ENCODE measurements around the gene TOMM5.

TOMM5 gene

DNA sequence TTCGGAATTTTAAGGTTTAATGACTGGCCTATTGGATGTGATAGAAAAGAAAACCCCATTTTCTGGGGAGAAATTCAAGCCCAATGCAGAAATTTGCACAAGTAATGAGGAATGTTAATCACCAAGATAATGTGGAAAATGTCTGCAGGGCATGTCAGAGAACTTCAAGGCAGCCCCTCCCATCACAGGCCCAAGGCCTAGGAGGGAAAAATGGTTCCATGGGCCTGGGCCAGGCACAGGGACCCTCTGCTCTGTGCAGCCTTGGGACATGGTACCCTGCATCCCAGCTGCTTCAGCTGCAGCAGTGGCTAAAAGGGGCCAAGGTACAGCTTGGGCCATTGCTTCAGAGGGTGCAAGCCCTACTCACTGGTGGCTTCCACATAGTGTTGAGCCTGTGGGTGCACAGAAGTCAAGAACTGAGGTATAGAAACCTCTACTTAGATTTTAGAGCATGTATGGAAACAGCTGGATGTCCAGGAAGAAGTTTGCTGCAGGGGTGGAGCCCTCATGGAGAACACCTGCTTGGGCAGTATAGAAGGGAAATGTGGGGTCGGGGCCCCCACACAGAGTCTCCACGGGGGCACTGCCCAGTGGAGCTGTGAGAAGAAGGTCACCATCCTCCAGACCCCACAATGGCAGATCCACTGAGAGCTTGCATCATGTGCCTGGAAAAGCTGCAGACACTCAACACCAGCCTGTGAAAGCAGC, 28.4 kb downstream of the TOMM5 start:
- DNase-seq (ENCODE audit: low read depth in 2 of 2): no peak

DNA sequence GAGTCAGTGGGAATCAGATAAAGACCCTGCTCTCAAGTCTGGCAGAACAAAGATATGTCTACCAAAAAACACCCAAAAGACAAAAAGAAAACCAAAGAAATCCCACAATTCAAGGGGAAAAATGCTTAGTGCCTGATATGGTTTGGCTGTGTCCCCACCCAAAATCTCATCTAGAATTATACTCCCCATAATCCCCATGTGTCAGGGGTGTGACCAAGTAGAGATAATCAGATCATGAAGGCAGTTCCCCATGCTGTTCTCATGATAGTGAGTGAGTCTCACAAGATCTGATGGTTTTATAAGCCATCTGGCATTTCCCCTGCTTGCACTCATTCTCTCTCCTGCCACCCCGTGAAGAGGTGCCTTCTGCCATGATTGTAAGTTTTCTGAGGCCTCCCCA, 29.6 kb downstream of the TOMM5 start:
- DNase-seq (ENCODE audit: low read depth in 2 of 2): no peak

DNA sequence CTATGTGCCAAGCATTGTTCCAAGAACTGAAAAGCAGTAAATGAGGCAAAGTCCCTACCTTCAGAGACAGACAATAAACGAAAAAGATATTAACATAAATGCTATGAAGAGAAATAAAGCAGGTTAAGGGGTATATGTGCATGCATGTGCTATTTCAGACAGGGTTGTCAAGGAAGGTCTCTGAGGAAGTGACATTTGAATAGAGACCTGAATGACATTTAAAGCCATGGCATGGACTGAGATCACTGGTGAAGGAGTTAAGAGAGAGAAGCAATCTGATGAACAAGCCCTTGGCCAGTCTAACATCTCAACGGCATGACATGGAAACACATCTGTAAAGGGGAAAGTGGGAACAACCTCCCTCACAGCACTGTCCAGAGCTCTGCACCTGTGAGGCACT, 30.7 kb downstream of the TOMM5 start:
- no peak for DNase-seq (ENCODE audit: low read depth in 2 of 2)

DNA sequence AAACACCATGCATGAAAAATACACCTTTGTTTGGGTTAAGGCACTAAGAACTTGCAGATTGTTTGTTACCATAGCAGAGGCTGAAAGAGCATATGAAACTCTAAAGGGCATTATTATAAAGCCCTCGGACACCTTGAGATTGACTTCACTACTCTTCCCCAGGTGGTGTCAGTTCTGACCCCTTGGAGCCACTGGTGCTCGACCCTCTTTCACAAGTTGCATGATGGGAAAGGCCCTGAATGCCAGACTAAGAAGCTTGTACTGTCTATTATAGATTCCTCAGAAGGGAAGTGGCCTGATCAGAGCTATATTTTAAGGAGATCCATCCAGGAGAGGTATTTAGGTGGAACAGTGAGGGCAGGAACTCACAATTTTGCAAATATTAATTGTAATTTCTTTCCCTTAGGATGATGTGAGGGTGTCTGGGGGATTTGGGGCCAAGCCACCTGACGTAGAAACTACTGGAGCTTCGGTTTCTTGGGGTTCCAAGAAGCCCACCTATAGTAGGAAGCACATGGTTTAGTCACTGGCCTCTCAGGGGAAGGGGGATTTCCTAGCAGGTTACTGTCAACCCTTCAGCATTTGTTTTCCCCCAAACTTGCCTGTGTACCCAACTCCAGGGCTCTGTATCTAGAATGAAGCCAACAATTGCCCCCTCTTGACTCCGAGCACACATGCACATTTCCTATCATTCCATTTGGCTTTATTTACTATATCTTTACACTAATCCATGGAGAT, 32.4 kb downstream of the TOMM5 start:
- no peak for DNase-seq (ENCODE audit: low read depth in 2 of 2)

DNA sequence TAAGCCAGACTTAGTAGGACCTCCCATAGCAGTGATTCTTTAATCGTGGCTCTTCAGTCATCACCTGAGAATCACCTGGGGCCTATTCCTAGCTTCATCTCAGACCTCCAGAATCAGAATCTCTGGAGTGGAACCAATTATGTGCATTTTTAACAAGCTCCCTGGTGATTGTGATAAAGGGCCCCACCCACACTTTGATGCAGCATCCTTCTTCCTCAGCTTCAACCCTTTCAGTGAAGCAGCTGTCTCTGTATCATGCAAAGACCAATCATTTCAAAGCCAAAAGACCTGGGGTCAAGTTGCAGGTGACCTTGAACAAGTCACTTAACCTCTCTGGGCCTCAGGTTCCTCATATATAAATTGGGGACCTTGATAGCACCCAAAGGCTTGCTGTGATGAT, 33.3 kb downstream of the TOMM5 start:
- no peak for DNase-seq (ENCODE audit: low read depth in 2 of 2)

DNA sequence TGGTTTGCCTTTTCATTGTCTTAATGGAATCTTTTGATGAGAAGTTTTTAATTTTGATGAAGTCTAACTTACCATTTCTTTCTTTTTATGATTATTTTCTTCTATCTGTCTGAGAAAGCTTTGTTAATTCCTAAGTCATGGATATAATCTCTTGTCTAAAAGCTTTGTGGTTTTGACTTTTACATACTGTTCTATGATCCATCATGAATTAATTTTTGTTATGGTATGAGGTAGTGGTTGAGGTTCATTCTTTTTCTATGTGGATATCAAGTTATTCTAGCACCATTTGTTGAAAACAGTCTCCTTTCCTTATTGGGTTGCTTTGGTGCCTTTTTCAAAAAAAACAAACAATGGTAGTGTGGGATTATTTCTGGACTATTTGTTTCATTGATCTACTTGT, 36.6 kb downstream of the TOMM5 start:
- peak in 1 of 2 experiments; percentile 24 for DNase-seq (ENCODE audit: low read depth in 2 of 2)

DNA sequence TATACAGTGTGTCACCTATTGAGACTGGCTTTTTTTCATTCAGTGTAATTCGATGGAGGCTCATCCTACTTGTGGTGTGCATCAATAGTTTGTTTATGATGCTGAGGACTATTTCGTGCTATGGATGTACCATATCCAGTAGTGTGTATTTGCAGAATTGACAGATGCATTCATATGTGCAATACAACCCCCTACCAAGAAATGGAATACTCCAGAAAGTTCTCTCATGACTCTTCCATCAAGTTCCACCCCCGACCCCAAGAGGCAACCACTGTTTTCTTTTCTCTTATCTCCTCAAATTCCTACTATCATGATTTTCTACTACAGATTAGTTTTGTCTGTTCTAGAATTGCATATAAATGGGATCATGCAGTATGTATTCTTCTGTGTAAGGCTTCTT, 38.1 kb downstream of the TOMM5 start:
- no peak for DNase-seq (ENCODE audit: low read depth in 2 of 2)

DNA sequence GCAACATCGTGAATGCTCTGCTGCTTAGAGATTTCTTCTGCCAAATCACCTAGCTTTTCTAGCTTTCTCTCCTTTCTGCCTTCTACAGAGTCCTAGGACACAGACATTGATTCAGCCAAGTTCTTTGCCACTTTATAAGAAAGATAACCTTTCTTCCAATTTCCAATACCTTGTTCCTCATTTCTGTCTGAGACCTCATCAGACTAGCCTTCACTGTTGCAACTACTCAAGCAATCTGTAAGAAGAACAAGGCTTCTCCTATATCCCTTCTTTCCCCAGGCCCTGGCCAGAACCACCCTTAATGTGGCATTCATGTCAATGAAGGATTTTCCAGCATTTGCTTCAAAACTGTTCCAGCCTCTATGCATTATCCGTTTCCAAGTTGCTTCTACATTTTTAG, 40.5 kb downstream of the TOMM5 start:
- no peak for DNase-seq (ENCODE audit: low read depth in 2 of 2)

DNA sequence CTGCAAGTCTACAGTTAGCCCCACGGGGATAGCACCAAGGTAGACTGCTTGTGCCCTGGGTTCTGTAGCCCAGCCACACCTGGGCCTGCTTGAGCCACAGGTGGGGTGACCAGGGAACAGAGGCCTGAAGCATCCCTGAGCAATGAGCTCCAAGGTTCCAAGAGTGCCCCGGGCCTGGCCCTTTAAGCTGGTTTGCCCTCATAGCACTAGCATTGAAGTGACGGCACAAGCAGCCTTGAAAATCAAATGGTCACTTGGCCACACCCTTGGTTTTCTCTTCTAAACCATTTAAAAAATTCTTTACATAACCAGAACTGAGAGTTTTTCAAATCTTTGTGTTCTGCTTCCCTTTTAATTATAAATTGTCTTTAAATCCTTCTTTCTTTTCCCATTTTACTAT, 40.9 kb downstream of the TOMM5 start:
- DNase-seq (ENCODE audit: low read depth in 2 of 2): no peak

DNA sequence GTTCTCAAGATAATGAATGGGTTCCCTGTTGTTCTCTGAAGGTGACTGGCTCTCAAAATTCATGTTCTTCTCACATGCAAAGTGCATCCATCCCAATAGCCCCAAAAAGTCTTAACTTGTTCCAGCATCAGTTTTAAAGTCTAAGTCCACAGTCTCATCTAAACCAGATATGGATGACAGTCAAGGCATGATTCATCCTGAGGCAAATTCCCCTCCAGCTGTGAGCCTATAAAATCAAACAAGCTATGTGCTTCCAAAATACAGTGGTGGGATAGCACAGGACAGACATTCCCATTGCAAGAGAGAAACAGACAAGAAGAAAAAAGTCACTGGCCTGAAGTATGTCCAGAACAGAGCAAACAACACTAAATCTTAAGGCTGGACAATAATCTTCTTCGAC, 41.6 kb downstream of the TOMM5 start:
- DNase-seq (ENCODE audit: low read depth in 2 of 2): no peak

DNA sequence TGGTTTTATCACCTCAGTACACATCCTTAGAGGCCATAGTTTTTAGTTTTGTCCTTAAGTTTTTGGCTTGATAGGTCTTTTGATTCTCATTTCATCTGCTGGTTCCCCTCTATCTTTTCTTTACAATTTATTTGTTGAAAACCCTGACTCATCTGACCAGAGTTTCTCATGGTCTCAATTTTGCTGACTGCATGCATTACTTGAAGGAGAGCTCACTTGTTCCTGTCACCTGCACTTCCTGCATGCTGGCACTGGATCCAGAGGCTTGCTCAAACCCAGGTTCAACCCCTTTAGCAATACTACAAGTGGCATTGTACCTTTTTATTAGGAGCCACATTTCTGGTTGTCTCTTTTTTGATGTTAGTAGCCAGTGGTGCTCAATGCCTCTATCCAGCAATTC, 42.9 kb downstream of the TOMM5 start:
- DNase-seq (ENCODE audit: low read depth in 2 of 2): no peak

DNA sequence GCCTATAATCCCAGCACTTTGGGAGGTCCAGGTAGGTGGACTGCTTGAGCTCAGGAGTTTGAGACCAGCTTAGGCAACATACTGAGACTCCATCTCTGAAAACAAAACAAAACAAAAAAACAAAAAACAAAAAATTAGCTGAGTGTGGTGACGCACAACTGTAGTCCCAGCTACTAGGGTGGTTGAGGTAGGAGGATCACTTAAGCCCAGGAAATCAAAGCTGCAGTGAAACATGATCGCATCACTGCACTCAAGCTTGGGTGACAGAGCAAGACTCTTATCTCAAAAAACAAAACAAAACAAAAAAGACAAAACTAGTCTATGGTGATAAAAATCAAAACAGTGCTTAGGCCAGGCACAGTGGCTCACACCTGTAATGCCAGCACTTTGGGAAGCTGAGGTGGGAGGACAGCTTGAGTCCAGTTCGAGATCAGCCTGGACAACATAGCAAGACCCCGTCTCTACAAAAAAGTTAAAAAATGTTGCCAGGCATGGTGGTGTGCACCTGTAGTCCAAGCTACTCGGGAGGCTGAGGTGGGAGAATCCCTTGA, 45.0 kb downstream of the TOMM5 start:
- DNase-seq (ENCODE audit: low read depth in 2 of 2): no peak

DNA sequence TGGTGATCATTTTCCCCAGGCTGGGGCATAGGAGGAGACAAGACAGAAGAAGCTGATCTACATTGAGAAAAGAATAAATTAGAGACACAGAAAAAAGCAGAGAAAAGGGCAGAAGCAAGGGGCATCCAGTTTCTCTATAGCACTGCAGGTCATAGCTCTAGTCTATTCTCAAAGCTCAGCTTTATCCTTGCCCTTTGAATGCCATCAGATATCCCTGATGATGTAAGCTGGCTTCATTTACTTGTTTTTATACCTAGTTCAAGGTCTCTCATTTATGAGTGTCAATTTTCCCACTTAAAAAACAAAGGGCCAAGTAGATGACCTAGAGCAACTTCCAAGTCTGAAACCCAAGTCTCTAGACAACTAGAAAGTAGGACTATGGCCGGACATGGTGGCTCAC, 48.9 kb downstream of the TOMM5 start:
- DNase-seq (ENCODE audit: low read depth in 2 of 2): no peak

DNA sequence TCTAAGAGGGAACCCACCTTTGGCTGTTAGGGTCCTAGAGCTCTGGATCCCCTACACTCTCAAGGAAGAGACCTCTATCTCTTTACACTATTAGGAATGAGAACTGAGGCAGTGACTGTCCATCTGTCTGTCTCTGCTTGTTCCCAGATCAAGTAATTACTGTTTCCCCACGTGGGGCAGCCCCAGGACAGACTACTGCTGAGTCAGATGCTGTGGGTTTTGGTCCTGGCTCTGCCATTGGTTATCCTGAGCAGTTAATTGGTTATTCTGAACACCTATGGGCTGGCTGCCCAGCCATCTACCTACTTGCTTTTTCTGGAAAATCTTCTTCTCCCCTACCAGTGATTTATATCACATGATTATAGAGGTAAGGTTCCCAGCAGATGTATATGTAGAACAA, 49.5 kb downstream of the TOMM5 start:
- no peak for DNase-seq (ENCODE audit: low read depth in 2 of 2)

DNA sequence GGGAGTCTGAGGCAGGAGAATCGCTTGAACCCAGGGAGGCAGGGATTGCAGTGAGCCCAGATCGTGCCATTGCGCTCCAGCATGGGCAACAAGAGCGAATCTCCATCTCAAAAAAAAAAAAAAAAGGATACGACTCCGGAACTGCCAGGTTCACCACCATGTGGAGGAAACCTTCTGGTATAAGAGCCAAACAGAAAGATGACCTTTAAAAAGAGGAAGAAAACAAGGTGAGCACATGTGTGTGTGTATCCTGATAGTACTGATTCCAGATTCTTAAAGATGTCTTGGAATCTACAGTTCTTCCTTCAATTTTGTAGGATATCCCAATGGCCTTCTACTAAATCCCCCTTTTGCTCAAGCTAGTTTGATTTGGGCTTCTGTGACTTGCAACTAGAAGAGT, 49.9 kb downstream of the TOMM5 start:
- DNase-seq (ENCODE audit: low read depth in 2 of 2): no peak

DNA sequence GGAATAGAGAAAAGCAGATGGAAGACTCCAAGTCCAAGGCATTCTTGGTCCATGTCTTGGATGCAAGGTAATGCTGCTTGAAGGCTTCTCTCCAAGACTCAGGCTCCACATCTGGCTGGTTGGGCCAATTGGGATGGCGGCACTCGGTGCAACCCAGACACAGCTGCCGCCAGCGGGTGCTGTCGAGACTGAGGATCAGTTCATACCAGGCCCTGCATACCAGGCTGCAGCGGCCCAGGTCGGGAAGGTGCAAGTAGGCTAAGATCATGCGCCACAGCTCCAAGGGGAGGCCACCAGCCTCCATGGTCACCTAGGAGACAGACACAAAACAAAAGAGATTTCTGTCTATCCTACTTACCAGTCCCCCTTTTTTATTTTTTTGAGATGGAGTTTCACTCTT, 50.9 kb downstream of the TOMM5 start:
- no peak for DNase-seq (ENCODE audit: low read depth in 2 of 2)

DNA sequence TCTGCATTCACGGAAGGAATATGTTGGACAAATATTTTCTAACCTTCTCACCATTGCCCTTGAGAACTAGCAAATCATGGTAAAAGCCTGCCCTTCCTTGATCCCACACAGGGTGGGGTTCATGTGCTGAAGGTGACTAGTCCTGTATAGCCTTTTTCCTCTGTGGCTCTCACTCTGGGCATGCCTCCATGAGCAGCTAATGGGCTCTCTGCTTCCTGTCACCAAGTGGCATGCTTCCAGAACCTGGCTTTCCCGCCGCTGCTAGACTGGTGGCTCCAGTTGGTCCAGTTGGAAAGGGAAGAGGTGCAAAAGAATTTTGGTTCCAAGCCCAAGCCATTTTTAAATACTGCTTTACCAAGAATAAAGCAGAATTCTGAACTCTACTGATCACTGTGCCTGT, 51.8 kb downstream of the TOMM5 start:
- no peak for DNase-seq (ENCODE audit: low read depth in 2 of 2)

DNA sequence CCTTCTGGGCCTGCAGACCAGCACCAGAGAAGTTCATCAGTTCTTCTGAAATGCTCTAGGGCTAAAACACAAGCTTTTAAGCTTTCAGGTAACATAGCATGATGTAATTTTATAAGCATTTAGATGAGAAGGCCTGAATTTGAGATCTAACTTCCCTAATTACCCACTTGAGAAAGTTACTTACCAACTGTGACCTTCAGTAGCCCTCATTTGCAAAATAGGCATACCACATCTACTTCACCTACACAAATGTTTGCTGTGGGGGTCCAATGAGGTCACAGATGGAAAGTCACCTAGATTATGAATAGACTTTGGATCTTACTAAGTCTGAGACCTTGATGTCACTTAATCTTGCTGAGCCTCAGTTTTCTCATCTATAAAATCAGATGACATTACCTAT, 52.8 kb downstream of the TOMM5 start:
- no peak for DNase-seq (ENCODE audit: low read depth in 2 of 2)
